Subcutaneous adipose tissue (tissue), 4 donors: Measurements from ENCODE around the gene GAREM2. TPM values are rescaled to one million over a fixed set of nuclear protein-coding genes. Genes with fewer than 3 reads are reported as not detected.

ENCODE experiments used
- total RNA-seq, 4 donors: library from RNA; depleted of rRNA; stranded (reverse); fragments of >200 nt; gene quantifications; one replicate each; pipeline ENCODE4 v1.1.0, GENCODE V29; 2016
- TF ChIP-seq, protein P1 (sequence below): fragments of 450-650 bp; IDR thresholded peaks from one replicate; pipeline ENCODE4 v1.5.1; 2016; ENCODE audit warnings: low read depth, mild to moderate bottlenecking, control low read depth, antibody characterized with exemption, moderate library complexity

Gene GAREM2
- total RNA-seq, 4 donors from 2014 or later, result 0.75 to 1.4 (median 1.0) TPM

DNA sequence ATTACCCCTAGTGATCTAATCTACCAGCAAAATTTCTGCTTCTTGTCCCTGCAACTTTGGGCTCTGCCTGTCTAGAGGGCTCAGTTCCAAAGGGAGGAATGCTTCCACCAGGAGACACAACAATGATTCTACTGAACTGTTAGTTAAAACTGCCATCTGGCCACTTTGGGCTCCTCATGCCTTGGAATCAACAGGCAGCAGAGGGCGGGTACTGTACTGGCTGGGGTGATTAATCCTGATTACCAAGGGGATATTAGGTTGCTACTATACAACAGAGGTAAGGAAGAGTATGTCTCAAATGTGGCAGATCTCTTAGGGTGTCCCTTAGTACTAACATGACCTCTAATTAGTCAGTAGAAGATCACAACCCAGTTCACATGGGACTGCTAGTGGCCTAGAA lies 50.1 kb downstream of the GAREM2 start:
- TF ChIP-seq, protein P1, sequence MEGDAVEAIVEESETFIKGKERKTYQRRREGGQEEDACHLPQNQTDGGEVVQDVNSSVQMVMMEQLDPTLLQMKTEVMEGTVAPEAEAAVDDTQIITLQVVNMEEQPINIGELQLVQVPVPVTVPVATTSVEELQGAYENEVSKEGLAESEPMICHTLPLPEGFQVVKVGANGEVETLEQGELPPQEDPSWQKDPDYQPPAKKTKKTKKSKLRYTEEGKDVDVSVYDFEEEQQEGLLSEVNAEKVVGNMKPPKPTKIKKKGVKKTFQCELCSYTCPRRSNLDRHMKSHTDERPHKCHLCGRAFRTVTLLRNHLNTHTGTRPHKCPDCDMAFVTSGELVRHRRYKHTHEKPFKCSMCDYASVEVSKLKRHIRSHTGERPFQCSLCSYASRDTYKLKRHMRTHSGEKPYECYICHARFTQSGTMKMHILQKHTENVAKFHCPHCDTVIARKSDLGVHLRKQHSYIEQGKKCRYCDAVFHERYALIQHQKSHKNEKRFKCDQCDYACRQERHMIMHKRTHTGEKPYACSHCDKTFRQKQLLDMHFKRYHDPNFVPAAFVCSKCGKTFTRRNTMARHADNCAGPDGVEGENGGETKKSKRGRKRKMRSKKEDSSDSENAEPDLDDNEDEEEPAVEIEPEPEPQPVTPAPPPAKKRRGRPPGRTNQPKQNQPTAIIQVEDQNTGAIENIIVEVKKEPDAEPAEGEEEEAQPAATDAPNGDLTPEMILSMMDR, result no peak

DNA sequence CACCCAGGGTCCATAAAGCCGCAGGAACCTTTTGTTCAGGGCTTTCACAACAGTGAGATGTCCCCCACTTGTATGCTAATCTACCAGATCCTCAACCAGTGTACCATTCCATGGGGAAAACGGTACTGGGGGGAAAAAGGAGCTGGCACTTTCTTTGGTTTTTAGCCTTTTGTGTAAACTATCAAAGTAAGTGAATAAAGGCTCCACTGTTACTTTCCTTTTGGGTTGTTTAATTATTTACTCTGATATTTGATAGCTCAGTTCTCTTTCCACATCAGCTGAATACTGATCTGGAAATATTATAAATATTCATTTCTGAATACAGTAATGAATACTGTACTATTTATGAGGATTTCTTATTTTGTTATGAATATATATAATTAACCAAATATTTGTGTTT lies 51.2 kb downstream of the GAREM2 start:
- TF ChIP-seq, protein P1, result no peak

DNA sequence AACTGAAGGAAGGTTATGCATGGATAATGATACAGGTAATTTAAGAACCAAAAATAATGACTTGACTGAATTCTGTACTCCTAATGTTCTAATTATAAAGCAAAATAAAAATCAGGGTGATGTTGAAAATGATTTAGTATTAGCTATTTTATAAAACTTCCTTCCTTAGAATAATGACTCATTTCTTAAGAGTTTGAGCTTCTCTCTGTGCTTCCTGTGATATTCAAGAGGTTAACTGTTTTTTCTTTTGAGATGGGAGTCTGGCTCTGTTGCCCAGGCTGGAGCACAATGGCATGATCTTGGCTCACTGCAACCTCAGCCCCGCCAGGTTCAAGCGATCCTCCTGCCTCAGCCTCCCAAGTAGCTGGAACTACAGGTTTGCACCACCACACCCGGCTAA lies 56.7 kb downstream of the GAREM2 start:
- TF ChIP-seq, protein P1, result no peak

DNA sequence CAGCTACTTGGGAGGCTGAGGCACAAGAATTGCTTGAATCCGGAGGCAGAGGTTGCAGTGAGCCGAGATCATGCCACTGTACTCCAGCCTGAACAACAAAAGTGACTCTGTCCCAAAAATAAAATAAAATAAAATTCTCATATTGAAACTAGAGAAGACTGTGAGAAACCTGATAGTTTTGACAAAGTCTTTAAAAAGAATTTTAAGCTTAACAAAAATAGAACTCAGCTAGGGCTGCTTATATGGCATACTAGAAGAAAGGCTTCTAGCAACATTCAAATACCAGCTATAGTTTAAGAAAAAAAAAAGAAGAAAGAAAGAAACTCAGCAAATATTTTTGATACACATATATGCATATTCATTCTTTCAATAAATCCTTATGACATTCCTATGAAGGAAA lies 57.9 kb downstream of the GAREM2 start:
- TF ChIP-seq, protein P1, result no peak

DNA sequence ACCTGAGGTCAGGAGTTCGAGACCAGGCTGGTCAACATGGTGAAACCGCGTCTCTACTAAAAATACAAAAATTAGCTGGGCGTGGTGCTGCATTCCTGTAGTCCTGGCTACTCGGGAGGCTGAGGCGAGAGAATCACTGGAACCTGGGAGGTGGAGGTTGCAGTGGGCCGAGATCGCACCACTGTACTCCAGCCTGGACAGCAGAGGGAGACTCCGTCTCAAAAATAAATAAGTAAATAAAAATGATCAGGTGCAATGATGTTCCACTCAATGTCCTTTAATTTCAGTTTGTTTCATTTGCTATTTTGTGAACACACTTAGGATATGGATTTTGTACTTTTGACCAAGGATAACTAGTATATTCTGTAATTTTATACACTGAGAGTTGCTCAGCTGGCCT lies 62.2 kb downstream of the GAREM2 start:
- TF ChIP-seq, protein P1, result no peak

DNA sequence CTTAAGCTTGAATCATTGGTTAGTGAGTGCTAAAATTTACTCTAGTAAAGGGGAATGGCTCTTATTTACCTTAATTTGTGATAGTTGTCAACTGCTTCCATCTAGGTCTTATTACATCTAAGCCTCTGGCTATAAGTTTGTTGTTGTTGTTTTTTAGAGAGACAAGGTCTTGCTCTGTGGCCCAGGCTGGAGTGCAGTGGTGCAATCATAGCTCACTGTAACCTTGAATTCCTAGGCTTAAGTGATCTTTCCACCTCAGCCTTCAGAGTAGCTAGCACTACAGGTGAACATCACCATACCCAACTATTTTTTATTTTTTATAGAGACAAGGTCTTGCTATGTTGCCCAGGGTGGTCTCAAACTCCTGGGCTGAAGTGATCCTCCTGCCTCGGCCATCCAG lies 65.0 kb downstream of the GAREM2 start:
- TF ChIP-seq, protein P1, result no peak

DNA sequence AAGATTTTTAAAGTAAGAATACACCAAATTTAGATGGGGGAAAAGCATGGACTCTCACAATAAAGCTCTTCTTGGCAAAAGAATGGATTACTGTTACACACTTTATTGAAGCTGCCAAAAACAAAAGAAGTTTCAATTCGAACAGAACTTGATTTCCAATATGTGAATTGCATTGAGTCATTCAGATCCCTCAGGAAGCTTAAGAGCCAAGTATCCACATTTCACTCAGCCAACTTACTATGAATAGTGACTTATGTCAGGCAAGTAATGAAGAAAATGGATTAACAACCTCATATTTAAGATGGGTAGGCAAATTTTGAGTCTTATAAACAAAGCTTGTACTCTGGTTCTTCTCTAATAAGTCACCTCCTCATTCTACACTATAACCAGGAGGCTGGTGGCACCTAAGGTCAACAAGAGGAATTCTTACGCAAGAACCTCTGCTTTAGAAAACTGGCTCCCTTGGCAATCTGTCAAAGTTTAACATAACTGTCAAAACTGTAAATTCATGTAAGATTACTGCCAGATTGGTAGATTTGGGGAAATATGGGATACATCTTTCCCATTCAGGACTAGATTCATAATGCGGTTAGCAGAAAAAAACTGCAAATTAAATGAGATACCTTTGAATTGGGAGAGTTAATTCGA lies 65.5 kb downstream of the GAREM2 start:
- TF ChIP-seq, protein P1, result no peak

Other genes starting within 250 kb of the GAREM2 start
- 1 to 10 TPM; 1.8 to 5.8 (median 3.0) TPM for gene KIF3C, start 190.6 kb upstream of the GAREM2 start, total RNA-seq
- 100 to 1,000 TPM in 1 of 4 donors, 10 to 100 TPM in 3; 73.5 to 108 (median 81.9) TPM for gene RAB10, start 139.0 kb upstream of the GAREM2 start, total RNA-seq
- 100 to 1,000 TPM; 162 to 196 (median 189) TPM for gene HADHA, start 71.5 kb downstream of the GAREM2 start, total RNA-seq
- gene HADHB, start 71.9 kb downstream of the GAREM2 start, total RNA-seq, result 100 to 1,000 TPM; 125 to 226 (median 172) TPM
- gene SELENOI, start 173.1 kb downstream of the GAREM2 start, total RNA-seq, result 10 to 100 TPM in 3 of 4 donors, 1 to 10 TPM in 1; 9.4 to 14.5 (median 11.0) TPM
- gene ADGRF3, start 173.7 kb downstream of the GAREM2 start, total RNA-seq, result not detected
- gene DRC1, start 228.8 kb downstream of the GAREM2 start, total RNA-seq, result not detected